Tibial nerve (tissue), 4 donors: ENCODE data around the gene SSH3. TPM values are rescaled to one million over a fixed set of nuclear protein-coding genes. Genes with fewer than 3 reads are reported as not detected.

Experiments
- DNase-seq, 2 donors: peaks; one replicate each; pipeline ENCODE4 v3.0.0-alpha.2; 2019; ENCODE audit warnings: low spot score in 2 of 2
- H3K27ac ChIP-seq, 4 donors: fragments of 200-600 bp; sonication (generic) in 3 of 4; one replicate each; pipeline ENCODE4 v1.5.1; 2017 to 2019; ENCODE audit warnings: mild to moderate bottlenecking in 1 of 4
- H3K27me3 ChIP-seq, 2 donors: fragments of 200-600 bp; sonication (generic) in 1 of 2; one replicate each; pipeline versions ENCODE4 v1.5.1 to v1.6.0; 2017 to 2019
- H3K36me3 ChIP-seq, 3 donors: fragments of 200-600 bp; sonication (generic); one replicate each; pipeline ENCODE4 v1.5.1; 2018 to 2019
- H3K4me1 ChIP-seq, 4 donors: fragments of 200-600 bp; sonication (generic) in 3 of 4; one replicate each; pipeline ENCODE4 v1.5.1; 2017 to 2019
- H3K4me3 ChIP-seq, 4 donors: fragments of 200-600 bp; sonication (generic) in 3 of 4; one replicate each; pipeline ENCODE4 v1.5.1; 2017 to 2019; ENCODE audit warnings: mild to moderate bottlenecking in 1 of 4, moderate library complexity in 1 of 4
- H3K9me3 ChIP-seq, 4 donors: fragments of 200-600 bp; sonication (generic) in 3 of 4; one replicate each; pipeline ENCODE4 v1.5.1; 2017 to 2019
- CTCF ChIP-seq, 5 experiments: fragments of 200-600 bp in 3 of 5; fragments of 450-650 bp in 2 of 5; sonication (generic) in 3 of 5; IDR thresholded peaks; one replicate each; pipeline ENCODE4 v1.5.1; 2016 to 2019; ENCODE audit warnings: antibody characterized with exemption in 5 of 5, mild to moderate bottlenecking in 3 of 5, moderate library complexity in 2 of 5
- EP300 ChIP-seq, 2 donors: sonication (generic); formaldehyde crosslinking; IDR thresholded peaks; one replicate each; pipeline ENCODE4 v1.6.1; 2017; ENCODE audit warnings: antibody characterized with exemption in 2 of 2, mild to moderate bottlenecking in 1 of 2
- POLR2A ChIP-seq, 2 donors: fragments of 450-650 bp; IDR thresholded peaks; one replicate each; pipeline ENCODE4 v1.6.1; 2017; ENCODE audit warnings: antibody characterized with exemption in 2 of 2, mild to moderate bottlenecking in 2 of 2, moderate library complexity in 2 of 2
- WGBS, 2 donors: methylation state at CpG; one replicate each; pipeline ENCODE4 v1.1.5; 2018; 5-methylcytosine and 5-hydroxymethylcytosine counted together
- total RNA-seq, 4 donors: library from RNA; depleted of rRNA; stranded (reverse); fragments of >200 nt; gene quantifications; one replicate each; pipeline ENCODE4 v1.1.0, GENCODE V29; 2016

The SSH3 gene
- total RNA-seq, 4 donors from 2014 or later, result 28.5 to 51.6 (median 43.1) TPM

GRCh38 chr11:67347964-67348749 lies 44.8 kb downstream of the SSH3 start:
- Histone ChIP-seq H3K27ac (no peak overlapping the region), H3K9me3 (no peaks in the 10 kb centered on the region), H3K36me3 (peaks cover 0 to 3% (median 0%) of the 10 kb centered on the region in 3 donors), H3K27me3 (no peaks in the 10 kb centered on the region), H3K4me3 (no peak overlapping the region), H3K4me1 (peaks cover 0 to 42% (median 24%) of the 10 kb centered on the region in 4 donors)
- no peak for DNase-seq
- WGBS, 2 donors, result 79% methylated on average over 11 of the region's 11 CpGs
- TF ChIP-seq EP300 (IDR thresholded peaks at IDR 0.05) (no peak), CTCF (IDR thresholded peaks at IDR 0.05) (no peak), POLR2A (IDR thresholded peaks at IDR 0.05) (no peak)

- H3K9me3 ChIP-seq, result no peaks in the 10 kb centered on the region
- no peaks in the 10 kb centered on the region for H3K36me3 ChIP-seq
- H3K4me3 ChIP-seq, result no peak overlapping the region
- TF ChIP-seq POLR2A (IDR thresholded peaks at IDR 0.05) (no peak), CTCF (IDR thresholded peaks at IDR 0.05) (no peak), EP300 (IDR thresholded peaks at IDR 0.05) (no peak)
- H3K27ac ChIP-seq, result peak overlapping the region in 2 of 4 donors; percentile 13 to 34
- H3K27me3 ChIP-seq, result no peaks in the 10 kb centered on the region
- no peak for DNase-seq
- WGBS, 2 donors, result 59 to 69% methylated on average over 5 of the region's 5 CpGs
- peaks cover 0 to 45% (median 26%) of the 10 kb centered on the region in 4 donors for H3K4me1 ChIP-seq
Measured at GRCh38 chr11:67349036-67349435, 45.7 kb downstream of the SSH3 start.

- 83 to 88% methylated on average over 2 of the region's 2 CpGs for WGBS, 2 donors
- no peaks in the 10 kb centered on the region for H3K27me3 ChIP-seq
- TF ChIP-seq EP300 (IDR thresholded peaks at IDR 0.05), result no peak
- TF ChIP-seq POLR2A (IDR thresholded peaks at IDR 0.05), result no peak
- no peak for TF ChIP-seq CTCF (IDR thresholded peaks at IDR 0.05)
- no peaks in the 10 kb centered on the region for H3K9me3 ChIP-seq
- H3K36me3 ChIP-seq, result no peaks in the 10 kb centered on the region
- DNase-seq, result no peak
- peaks cover 2 to 50% (median 31%) of the 10 kb centered on the region in 4 donors for H3K4me1 ChIP-seq
- no peak overlapping the region for H3K4me3 ChIP-seq
- peak overlapping the region in 2 of 4 donors; percentile 13 to 34 for H3K27ac ChIP-seq
Measured at GRCh38 chr11:67349457-67349856, 46.1 kb downstream of the SSH3 start.

GRCh38 chr11:67349928-67350465 lies 46.7 kb downstream of the SSH3 start:
- peaks cover 4 to 55% (median 36%) of the 10 kb centered on the region in 4 donors for H3K4me1 ChIP-seq
- H3K27ac ChIP-seq, result no peak overlapping the region
- H3K9me3 ChIP-seq, result no peaks in the 10 kb centered on the region
- no peak overlapping the region for H3K4me3 ChIP-seq
- TF ChIP-seq EP300 (IDR thresholded peaks at IDR 0.05) (no peak), CTCF (IDR thresholded peaks at IDR 0.05) (no peak), POLR2A (IDR thresholded peaks at IDR 0.05) (no peak)
- no peak for DNase-seq
- 81 to 83% methylated on average over 4 of the region's 4 CpGs for WGBS, 2 donors
- H3K27me3 ChIP-seq, result no peaks in the 10 kb centered on the region
- no peaks in the 10 kb centered on the region for H3K36me3 ChIP-seq
